ENCODE results near the gene CAMTA1.

The CAMTA1 gene

GRCh38 chr1:6874298-6874697, 89.0 kb downstream of the CAMTA1 start:
- no peak for DNase-seq (ENCODE audit: low spot score)

DNA sequence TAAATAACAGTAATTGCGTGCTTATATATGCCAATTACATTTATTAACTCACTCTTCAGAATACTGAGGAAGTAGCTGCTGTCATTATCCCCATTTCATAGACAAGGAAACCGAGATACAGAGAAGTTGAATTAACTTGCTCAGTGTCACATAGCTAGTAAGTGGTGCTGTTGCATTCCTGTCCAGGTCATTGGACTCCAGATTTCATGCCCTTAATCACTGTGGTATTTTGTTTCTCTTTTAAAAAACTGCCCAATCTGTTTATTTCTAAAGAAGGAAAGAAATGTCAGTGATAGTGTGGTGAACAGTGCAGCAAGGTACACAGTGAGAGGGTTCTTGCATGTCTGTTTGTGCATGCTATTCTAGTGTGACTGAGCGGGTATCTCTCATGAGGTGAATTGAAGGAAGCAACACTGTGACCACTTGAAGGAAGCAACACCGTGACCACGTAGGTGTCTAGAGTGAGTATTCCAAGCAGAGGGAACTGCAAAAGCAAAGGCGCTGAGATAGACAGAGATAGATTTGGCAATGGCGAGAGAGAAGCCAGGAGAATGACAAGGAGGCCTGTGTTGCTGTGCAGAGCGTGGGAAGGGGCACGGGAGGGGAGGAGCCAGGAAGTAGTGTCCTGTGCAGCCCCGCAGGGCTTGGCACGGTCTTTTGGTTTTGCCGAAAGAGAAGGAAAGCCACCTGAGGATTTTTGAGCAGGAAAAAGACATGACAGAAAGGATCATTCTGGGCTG, 95.9 kb downstream of the CAMTA1 start:
- no peak for DNase-seq (ENCODE audit: low spot score)

GRCh38 chr1:6882414-6882813, 97.2 kb downstream of the CAMTA1 start:
- DNase-seq (ENCODE audit: low spot score) = no peak

- DNase-seq (ENCODE audit: low spot score) = no peak
These were observed 99.4 kb downstream of the CAMTA1 start for GRCh38 chr1:6884652-6885153.

GRCh38 chr1:6885426-6885825, 100.2 kb downstream of the CAMTA1 start:
- no peak for DNase-seq (ENCODE audit: low spot score)

- no peak for DNase-seq (ENCODE audit: low spot score)
These were observed 101.3 kb downstream of the CAMTA1 start for GRCh38 chr1:6886523-6886922.

- DNase-seq (ENCODE audit: low spot score) = no peak
These were observed 103.0 kb downstream of the CAMTA1 start for GRCh38 chr1:6888268-6888667.

DNA sequence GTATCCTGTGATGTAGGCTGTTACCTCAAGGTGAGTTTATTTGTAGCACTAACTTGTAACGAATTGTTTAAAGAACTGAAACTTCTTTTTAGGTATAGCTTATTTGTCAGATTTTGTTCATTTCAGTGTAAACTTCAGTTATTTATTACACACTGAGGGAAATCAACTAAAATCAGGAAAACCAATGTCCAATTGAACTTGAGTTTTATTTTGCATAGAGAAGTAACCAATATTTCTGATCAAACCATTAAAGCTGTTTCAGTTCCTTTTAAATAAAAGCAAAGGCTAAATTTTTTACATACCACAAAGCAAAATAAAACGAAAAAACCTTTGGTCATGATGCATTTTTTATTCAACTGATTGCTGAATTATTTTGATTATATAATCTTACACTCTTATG, 103.6 kb downstream of the CAMTA1 start:
- DNase-seq (ENCODE audit: low spot score) = no peak

- DNase-seq (ENCODE audit: low spot score) = peak; percentile 33
These were observed 104.7 kb downstream of the CAMTA1 start for GRCh38 chr1:6889875-6890480.

DNA sequence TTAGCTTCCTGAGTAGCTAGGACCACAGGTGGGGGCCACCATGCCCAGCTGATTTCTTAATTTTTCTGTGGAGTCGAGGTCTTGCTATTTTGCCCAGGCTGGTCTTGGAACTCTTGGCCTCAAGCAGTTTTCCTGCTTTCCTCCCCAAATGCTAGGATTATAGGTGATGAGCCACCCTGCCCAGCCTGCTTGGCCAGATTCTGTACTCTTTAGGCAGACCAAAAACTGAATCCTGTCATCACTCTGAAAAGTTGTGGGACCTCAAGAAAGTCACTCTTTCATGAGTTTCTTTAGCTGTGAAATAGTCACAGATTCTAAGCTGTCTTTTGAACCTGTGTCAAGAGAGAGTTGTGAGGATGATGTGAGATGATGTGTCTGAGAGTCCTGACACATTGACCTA, 105.4 kb downstream of the CAMTA1 start:
- no peak for DNase-seq (ENCODE audit: low spot score)

GRCh38 chr1:6891781-6892579, 106.7 kb downstream of the CAMTA1 start:
- DNase-seq (ENCODE audit: low spot score) = no peak

GRCh38 chr1:6893388-6893787, 108.1 kb downstream of the CAMTA1 start:
- no peak for DNase-seq (ENCODE audit: low spot score)

DNA sequence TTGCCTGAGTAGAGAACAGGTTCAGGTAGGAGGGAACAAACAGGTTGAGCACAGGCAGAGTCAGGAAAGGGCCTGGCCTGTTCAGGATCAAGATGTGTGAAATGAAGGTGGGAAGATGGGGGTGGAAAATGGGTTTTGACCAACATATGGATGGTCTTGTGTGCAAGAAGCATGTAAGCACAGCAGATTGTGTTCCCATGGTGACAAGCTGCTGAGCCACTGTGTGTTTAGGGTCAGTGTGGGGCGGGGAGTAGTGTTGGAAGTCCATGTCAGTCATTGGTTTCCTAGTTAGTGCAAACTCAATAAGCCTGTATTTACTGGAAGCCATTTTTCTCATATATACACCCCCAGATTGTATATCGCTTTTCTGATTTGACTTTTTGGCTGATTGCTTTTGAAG, 111.9 kb downstream of the CAMTA1 start:
- no peak for DNase-seq (ENCODE audit: low spot score)

GRCh38 chr1:6898974-6899539, 113.8 kb downstream of the CAMTA1 start:
- no peak for DNase-seq (ENCODE audit: low spot score)

DNA sequence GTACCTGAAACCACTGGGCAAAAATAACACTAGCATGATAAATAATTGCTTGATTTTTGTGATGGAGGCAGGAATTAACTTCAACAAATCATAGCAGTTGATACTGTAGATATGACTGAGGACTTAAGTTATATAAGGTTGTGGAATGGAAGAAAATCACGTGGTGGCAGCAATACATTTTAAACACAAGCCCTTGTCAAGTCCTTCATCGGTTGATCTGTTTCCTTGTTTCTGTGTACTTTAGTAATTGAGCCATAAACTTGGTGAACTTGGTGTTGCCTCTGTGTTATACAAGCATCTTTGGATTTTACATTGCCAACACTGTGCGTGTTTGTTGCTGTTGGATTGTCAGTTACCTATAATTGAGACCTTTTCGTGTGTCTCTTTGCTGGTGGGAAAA, 114.4 kb downstream of the CAMTA1 start:
- DNase-seq (ENCODE audit: low spot score) = no peak

GRCh38 chr1:6902153-6902552, 116.9 kb downstream of the CAMTA1 start:
- DNase-seq (ENCODE audit: low spot score) = no peak

DNA sequence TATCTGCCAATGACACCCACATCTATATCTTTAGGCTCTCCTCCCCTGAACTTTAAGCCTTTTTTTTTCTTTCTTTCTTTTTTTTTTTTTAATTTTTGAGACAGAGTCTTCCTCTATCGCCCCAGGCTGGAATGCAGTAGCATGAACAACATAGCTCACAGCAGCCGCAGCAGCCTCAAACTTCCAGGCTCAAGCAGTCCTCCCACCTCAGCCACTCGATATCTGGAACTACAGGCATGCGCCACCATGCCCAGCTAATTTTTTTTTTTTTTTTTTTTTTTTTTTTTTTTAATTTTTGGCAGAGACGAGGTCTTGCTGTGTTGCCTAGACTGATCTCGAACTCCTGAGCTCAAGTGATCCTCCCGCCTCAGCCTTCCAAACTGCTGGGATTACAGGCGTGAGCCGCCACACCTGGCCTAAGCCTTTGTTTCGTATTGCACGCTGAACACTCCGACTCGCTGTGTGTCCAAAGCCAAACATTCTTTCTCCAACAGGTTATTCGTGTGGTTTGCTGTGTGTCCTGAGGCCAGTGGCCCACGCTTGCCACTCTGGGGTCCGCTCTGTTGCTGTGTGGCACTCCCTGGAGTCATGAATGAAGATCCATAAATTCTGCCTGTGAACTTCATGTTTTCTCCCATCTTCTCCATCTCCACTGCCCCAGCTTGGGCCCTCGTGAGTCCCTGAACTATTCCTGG, 119.4 kb downstream of the CAMTA1 start:
- DNase-seq (ENCODE audit: low spot score) = no peak

DNA sequence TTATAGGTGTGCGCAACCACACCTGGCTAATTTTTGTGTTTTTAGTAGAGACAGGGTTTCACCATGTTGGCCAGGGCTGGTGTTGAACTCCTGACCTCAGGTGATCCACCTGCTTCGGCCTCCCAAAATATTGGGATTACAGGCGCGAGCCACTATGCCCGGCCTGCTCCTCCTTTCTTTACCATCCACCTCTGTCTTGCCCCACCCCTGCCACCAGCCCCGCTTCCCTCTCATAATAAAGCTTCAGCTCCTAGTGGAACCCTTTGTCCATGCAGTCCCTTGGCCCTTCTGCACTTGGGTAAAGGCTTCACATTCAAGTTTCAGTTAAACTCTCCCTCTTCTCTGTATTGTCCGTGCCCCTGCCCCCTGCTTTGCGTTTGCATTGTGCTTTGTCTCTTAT, 120.1 kb downstream of the CAMTA1 start:
- DNase-seq (ENCODE audit: low spot score) = no peak

GRCh38 chr1:6905790-6906189, 120.5 kb downstream of the CAMTA1 start:
- no peak for DNase-seq (ENCODE audit: low spot score)

DNA sequence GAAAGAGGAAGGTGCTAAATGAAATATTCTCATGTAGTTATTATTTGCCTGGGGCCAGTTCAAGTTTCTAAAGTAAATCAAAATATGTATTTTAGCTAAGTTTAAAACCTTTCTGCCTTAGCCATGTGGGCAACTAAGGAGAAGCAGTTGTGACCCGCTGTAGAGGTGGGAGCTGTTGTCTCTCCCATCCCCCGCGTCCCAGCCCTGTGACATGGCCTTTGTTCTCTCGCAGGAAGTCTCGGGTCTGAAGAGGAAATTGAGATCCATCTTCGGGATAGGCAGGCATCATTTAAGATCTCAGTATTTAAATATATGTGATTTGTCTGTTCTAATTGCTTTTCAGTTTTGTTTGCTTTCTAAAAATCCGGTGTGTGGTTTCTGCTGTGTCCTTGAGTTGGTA, 121.5 kb downstream of the CAMTA1 start:
- no peak for DNase-seq (ENCODE audit: low spot score)

DNA sequence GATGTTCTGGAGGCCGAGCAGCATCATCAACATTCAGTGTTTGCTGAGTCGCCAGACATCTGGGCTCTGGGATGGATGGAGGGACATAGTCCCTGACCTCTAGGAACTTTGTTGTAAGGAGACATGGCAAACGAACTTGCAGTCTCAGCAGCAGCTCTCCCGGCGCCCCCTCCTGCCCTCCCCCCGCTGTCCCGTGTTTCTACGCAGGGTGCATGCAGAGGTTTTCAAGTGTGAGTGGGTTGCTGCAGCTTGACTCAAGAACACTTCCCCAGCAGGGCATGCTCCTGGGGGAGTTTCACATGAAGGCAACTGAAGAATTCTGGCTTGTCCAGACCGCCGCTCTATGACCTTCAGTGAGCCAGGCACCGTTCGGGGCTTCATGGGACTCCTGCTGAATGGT, 121.9 kb downstream of the CAMTA1 start:
- no peak for DNase-seq (ENCODE audit: low spot score)

Measured in putamen (tissue), 1 donor.